Omental fat pad (tissue), 4 donors: Measurements from ENCODE around the gene HOXA9. TPM values are rescaled to one million over a fixed set of nuclear protein-coding genes. Genes with fewer than 3 reads are reported as not detected.

Experiments used
- ATAC-seq: fragments of 150-250 bp; one replicate; pipeline ENCODE4 v1.9.1; 2016; ENCODE audit warnings: mild to moderate bottlenecking, moderate library complexity; ENCODE audit not compliant: low FRiP score
- DNase-seq: peaks from one replicate; pipeline ENCODE4 v3.0.0-alpha.2; 2019; ENCODE audit warnings: low spot score
- total RNA-seq, 4 donors: library from RNA; depleted of rRNA; stranded (reverse); fragments of >200 nt; gene quantifications; one replicate each; pipeline ENCODE4 v1.1.0, GENCODE V29; 2016
- TF ChIP-seq, protein P1 (sequence below), 3 donors: fragments of 450-650 bp; IDR thresholded peaks; one replicate each; pipeline ENCODE4 v1.5.1; 2016 to 2017; ENCODE audit warnings: antibody characterized with exemption in 3 of 3, mild to moderate bottlenecking in 3 of 3, moderate library complexity in 2 of 3

Gene HOXA9
- total RNA-seq, 4 donors from 2014 or later = 0.19 to 2.4 (median 1.0) TPM; not detected in 1

DNA sequence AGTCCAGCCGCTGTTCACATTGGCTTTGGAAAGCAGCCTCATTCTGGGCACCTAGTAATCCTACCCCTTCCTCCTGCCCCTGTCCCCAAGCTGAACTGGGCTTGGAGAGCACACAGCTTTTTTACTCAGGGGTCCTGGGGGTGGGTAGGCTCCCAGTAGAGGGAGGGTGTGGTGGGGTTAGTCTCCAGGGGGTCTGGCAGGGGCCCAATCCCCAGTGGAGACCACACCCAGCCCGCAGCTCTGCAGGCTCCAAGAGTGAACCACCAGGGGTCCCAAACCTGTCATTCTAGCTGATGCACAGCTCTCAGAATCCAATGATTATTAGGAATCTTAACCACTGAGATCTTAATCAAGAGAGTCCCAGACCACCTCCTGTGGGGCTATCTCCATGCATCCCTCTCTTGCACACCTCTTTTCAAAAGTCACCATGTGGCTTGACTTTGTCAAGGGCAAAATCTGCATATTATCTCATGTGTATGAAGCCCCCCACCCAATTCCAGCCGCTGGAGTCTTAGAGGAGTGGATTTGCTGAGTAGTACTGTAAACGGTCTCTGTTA is 17.0 kb upstream of the HOXA9 start:
- no peak for ATAC-seq
- DNase-seq = peak; percentile 14

DNA sequence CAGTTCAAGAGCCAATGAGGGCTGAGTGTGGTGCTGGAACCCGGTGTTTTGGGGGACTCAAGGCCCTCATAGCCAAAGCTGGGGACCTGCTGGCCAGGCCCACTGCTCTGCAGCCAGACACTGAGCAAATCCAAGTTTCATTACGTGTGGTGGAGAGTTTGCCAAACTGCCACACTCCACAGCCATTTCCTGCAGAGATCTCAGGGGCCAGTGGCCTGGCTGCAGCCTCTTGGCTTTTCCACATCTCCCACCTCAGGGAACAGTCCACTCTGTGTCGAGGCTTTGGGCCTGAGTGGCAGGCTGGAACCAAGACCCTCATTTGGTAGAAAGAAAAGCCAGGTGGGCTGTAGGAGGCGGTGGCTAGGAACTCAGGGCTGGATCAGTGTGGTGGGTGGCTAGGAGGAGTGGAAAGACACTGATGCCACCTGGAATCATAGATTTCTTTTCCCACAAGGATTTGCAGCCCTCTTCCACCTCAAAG is 16.5 kb upstream of the HOXA9 start:
- ATAC-seq (no peak), DNase-seq (no peak)
- TF ChIP-seq, protein P1, sequence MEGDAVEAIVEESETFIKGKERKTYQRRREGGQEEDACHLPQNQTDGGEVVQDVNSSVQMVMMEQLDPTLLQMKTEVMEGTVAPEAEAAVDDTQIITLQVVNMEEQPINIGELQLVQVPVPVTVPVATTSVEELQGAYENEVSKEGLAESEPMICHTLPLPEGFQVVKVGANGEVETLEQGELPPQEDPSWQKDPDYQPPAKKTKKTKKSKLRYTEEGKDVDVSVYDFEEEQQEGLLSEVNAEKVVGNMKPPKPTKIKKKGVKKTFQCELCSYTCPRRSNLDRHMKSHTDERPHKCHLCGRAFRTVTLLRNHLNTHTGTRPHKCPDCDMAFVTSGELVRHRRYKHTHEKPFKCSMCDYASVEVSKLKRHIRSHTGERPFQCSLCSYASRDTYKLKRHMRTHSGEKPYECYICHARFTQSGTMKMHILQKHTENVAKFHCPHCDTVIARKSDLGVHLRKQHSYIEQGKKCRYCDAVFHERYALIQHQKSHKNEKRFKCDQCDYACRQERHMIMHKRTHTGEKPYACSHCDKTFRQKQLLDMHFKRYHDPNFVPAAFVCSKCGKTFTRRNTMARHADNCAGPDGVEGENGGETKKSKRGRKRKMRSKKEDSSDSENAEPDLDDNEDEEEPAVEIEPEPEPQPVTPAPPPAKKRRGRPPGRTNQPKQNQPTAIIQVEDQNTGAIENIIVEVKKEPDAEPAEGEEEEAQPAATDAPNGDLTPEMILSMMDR (IDR thresholded peaks at IDR 0.05) = no peak

More for the DNA sequence above, 17.0 kb upstream of the HOXA9 start:
- TF ChIP-seq, protein P1 (IDR thresholded peaks at IDR 0.05) = no peak

DNA sequence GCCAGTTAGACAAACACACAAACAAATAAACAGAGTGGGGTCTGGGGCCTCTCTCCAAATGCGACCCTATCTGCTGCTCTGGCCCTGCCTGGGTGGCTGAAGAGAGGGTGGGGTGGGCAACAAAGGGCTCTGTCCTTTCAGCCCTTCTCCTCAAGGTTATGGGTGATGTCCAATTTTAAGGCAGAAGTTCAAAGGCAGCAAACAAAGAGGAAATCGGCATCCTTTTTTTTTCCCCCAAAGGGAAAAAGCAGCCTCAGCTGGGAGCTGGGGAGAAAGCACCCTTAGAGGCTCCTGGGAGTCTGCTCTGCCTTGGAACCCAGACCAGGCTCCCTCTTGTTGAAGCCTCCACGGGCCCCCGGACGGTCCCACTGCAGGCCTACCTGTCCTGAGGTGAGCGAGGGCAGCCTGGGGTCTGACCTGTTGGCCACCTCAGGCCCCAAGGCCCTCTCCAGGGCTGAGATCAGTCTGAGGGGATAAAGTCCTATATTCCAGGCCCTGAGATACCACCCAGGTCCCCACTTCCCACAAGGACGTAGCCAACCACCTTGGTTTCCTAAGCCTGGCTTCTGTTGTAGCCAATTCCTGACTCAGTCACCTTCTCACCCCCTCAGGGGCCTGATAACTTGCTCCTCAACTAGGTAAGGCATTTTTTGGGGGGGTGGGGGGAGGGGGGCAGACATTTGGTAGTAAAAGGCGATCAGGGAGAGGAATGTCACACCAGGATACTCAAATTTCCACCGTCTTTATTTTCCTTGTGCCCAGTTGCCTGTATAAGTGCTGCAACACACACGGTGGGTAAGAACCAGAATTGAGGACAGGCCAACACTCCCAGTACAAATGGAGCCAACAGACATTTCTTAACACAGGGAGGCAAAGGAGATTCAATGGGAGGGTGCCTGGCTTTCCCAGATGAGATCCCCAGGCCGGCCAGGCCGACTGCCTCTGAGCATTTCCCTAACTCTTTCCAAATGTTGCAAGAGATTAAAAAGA is 15.4 kb upstream of the HOXA9 start:
- peak; percentile 7 for DNase-seq
- no peak for ATAC-seq
- TF ChIP-seq, protein P1 (IDR thresholded peaks at IDR 0.05) = no peak

DNA sequence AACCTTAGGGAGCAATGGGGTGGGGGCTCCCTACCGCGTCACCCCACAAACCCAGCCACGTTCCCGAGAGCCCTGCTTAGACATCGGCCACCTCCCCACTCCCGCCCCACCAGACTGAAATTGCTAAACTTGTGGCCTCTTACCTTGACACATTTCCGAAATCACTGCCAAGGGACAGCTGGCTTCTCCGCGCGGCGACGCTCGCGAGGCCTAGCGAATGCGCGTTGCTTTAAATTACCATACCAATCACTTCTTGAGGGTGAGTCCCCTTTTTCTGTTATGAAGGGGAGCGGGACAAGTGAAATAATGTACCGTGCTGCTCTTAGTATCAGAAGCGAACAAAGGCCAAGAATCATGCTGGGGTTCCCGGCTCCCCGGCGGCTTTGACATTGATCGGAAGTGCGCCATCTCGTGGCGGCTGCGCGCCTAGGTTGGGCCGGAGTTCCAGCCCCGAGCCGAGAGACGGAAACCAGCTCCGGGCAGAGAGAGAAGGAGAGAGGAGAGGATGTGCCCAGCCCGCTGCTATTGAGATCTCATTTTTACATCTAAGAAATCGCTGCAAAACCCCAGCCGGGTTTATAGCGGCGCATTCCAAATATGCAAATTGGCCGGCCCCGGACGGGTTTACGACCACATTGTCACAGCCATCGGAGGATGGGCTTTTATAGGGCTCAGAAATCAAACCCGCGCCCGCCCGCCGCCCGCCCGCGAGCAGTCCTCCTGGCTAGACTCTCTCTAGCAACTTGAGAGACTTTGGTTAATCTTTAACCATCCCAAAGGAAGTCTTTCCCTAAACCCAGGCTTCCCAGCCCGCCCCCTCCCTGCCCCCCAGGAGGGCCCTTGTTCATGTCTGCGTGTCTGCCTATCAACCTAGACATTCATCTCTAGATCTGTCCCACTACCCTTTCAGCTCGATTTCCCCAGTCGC is 14.4 kb upstream of the HOXA9 start:
- ATAC-seq (no peak), DNase-seq (peak; percentile 33)
- TF ChIP-seq, protein P1 (IDR thresholded peaks at IDR 0.05) = peak in 2 of 3 donors; percentile 13 to 50

DNA sequence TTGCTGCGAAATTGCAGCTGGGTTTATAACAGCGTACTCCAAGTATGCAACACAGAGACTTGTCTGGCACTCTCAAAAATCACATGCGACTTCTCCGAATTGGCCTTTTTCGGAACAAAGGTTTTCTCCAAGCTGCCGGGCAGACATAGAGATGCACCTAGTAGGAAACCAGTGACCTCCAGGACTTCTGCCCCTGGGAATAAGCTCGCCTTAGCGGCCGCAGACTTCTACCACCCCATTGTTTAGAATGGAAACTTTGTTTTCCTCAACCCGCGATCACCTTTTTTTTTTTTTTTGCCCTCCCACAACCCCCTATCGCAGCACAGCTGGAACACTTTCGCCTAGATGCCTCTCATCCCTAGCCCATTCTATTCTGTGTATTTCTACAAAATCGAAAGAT is 13.7 kb upstream of the HOXA9 start:
- TF ChIP-seq, protein P1 (IDR thresholded peaks at IDR 0.05) = no peak
- peak; percentile 16 for DNase-seq
- no peak for ATAC-seq

DNA sequence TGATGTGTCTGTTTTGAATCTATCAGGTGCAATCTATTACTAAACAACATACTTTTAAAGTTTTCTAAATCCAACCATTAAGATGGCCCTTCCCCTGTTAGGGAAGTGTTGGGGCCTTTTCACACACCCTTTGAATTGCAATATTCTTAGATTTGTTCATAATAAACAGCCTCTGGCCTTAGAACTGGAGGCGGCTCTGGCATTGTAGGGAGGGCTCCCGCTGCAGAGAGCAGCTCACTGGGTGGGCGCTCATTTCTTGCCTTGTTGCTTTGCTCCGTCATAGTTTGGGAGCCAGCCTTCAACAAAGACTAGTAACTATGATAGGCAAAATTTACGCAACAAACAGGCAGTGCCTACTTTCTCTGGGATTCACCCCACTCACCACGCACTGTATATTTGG is 13.0 kb upstream of the HOXA9 start:
- ATAC-seq = no peak
- no peak for DNase-seq
- TF ChIP-seq, protein P1 (IDR thresholded peaks at IDR 0.05) = no peak
